ENCODE measurements around the gene MORF4L2.

Gene MORF4L2

GRCh38 chrX:103686199-103687072 is at the start of gene MORF4L2:
MORF4L2 (minus strand) TSS chrX:103686699; CDS start chrX:103677027, 9,672 bp downstream.
- peak; percentile 98 for FAIRE-seq

- FAIRE-seq = no peak
These were observed 47.7 kb upstream of the MORF4L2 start for GRCh38 chrX:103734125-103734760.

- no peak for FAIRE-seq
These were observed 46.5 kb upstream of the MORF4L2 start for GRCh38 chrX:103733017-103733416.

- FAIRE-seq = no peak
These were observed 44.4 kb upstream of the MORF4L2 start for GRCh38 chrX:103730796-103731493.

- no peak for FAIRE-seq
These were observed 43.8 kb upstream of the MORF4L2 start for GRCh38 chrX:103730147-103730795.

GRCh38 chrX:103729015-103729414 is 42.5 kb upstream of the MORF4L2 start:
- no peak for FAIRE-seq

- no peak for FAIRE-seq
These were observed 40.6 kb upstream of the MORF4L2 start for GRCh38 chrX:103727115-103727514.

- no peak for FAIRE-seq
These were observed 40.0 kb upstream of the MORF4L2 start for GRCh38 chrX:103726477-103726876.

GRCh38 chrX:103722505-103722904 is 36.0 kb upstream of the MORF4L2 start:
- FAIRE-seq = no peak

- FAIRE-seq = no peak
These were observed 31.6 kb upstream of the MORF4L2 start for GRCh38 chrX:103718120-103718519.

- FAIRE-seq = no peak
These were observed 30.5 kb upstream of the MORF4L2 start for GRCh38 chrX:103716962-103717361.

GRCh38 chrX:103710609-103711008 is 24.1 kb upstream of the MORF4L2 start, which contains the start of gene TMEM31:
TMEM31 (plus strand) TSS chrX:103710909; CDS start chrX:103712259, 1,350 bp downstream.
- FAIRE-seq = no peak

GRCh38 chrX:103704863-103705262 is 18.4 kb upstream of the MORF4L2 start:
- FAIRE-seq = no peak

- FAIRE-seq = no peak
These were observed 12.7 kb upstream of the MORF4L2 start for GRCh38 chrX:103699243-103699642.

GRCh38 chrX:103697687-103698086 is 11.2 kb upstream of the MORF4L2 start:
- no peak for FAIRE-seq

- FAIRE-seq = no peak
These were observed 4.6 kb upstream of the MORF4L2 start for GRCh38 chrX:103691059-103691458.

GRCh38 chrX:103688946-103689345 is 2.4 kb upstream of the MORF4L2 start:
- FAIRE-seq = peak; percentile 94

GRCh38 chrX:103687696-103688201 is 1.2 kb upstream of the MORF4L2 start:
- FAIRE-seq = no peak

- FAIRE-seq = no peak
These were observed 685 bp upstream of the MORF4L2 start for GRCh38 chrX:103687073-103687695.

GRCh38 chrX:103685396-103685795 is 1.1 kb downstream of the MORF4L2 start:
- FAIRE-seq = no peak

GRCh38 chrX:103681443-103681842 is 5.1 kb downstream of the MORF4L2 start:
- FAIRE-seq = no peak

Data from A204.1 (cell line).